WI38 (cell line): ENCODE data around the gene POLR3H.

Source experiments
- H3K4me3 ChIP-seq: 2 replicates; pipeline ENCODE4 v1.5.1; 2011; ENCODE audit warnings: low read depth, mild to moderate bottlenecking, control low read depth, low read length
- TF ChIP-seq, protein P1 (sequence below): IDR thresholded peaks from 2 replicates; pipeline ENCODE4 v1.5.1; 2012; ENCODE audit warnings: low read depth, mild to moderate bottlenecking, control low read depth, low read length

Gene POLR3H

DNA sequence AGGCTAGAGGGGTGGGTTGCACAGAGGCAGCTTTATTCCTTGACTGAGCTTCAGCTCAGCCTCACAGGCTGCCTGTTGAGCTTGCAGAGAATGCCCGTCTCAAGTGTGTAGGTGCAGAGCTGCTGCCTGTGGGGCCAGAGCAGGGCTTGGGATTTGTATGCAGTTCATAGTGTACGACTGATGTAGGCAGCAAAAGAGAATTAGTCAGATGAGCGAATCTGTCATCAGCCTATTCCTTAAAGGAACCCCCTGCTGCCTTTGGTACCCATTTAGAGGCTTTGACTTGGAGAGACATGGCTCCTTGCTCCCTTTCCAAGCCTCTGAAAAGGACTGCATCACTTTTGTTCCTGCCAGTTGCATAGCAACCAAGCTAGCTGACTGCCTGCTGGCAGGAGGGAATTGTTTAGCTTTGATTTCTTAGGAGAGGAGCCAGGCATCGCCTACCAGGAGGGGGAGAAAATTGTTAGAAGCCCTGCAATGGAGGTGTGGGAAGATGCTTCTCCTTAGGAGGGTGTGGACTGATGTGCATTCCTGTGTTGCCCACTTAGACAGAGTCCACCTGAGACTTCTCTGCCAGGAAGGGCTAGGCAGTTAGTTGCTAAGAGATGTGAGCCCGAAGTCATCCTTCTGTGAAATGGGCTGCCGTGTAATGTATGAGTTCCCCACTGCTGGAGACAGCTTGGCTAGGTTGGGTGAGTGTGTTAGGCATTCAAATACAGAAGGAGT is 64.4 kb downstream of the POLR3H start:
- TF ChIP-seq, protein P1, sequence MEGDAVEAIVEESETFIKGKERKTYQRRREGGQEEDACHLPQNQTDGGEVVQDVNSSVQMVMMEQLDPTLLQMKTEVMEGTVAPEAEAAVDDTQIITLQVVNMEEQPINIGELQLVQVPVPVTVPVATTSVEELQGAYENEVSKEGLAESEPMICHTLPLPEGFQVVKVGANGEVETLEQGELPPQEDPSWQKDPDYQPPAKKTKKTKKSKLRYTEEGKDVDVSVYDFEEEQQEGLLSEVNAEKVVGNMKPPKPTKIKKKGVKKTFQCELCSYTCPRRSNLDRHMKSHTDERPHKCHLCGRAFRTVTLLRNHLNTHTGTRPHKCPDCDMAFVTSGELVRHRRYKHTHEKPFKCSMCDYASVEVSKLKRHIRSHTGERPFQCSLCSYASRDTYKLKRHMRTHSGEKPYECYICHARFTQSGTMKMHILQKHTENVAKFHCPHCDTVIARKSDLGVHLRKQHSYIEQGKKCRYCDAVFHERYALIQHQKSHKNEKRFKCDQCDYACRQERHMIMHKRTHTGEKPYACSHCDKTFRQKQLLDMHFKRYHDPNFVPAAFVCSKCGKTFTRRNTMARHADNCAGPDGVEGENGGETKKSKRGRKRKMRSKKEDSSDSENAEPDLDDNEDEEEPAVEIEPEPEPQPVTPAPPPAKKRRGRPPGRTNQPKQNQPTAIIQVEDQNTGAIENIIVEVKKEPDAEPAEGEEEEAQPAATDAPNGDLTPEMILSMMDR: no peak
- no peak overlapping the region for H3K4me3 ChIP-seq

DNA sequence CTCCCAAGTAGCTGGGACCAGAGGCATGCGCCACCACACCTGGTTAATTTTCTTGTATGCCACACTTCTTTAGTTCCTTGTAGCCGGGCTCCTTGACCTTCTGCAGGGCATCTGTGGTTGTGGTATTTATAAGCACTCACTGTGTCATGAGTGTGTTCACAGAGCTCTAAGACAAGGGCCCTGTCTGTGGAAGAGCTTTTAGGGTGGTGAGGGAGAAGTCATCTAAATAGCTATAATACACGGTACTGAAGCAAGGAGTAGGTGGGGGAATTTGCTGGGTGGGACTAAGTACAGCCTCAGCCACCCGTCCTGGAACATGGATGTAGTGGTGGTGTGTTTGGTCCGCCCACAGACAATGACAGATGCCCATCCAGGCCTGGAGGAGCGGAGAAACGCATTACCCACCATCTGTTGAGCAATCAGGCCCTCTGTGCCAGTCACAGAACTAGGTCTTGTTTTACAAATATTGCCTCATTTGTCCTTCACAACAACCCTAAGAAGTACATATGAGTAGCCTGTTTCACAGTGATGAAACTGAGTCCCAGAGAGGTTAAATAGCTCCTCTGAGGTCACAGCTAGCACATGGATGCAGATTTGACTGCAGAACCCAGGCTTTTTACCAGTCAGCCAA is 65.3 kb downstream of the POLR3H start:
- TF ChIP-seq, protein P1: no peak
- no peak overlapping the region for H3K4me3 ChIP-seq

DNA sequence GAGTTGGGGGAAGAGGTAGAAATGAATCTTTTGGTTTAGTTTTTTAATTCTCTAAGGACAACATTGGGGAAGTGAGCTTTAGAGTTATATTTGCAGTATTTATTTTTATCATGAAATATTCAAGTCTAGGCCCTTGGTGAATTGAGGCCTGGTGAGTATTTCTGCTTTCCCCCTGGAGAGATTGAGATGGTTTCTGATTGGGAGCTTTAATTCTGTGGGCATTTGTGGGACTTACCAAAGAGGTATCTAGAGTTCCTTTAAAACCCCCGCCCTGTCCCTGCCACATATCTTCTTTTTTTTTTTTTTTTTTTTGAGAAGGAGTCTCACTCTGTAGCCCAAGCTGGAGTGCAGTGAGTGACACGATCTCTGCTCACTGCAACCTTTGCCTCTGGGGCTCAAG is 65.8 kb downstream of the POLR3H start:
- H3K4me3 ChIP-seq: no peak overlapping the region
- TF ChIP-seq, protein P1: no peak
